ENCODE data around the gene ST8SIA4. TPM values are rescaled to one million over a fixed set of nuclear protein-coding genes. Genes with fewer than 3 reads are reported as not detected.
A peak's percentile ranks its signal among the peaks of the same experiment; 100 is the strongest.
"Not testable (repeated sequence)": the region's sequence is repeated elsewhere in the genome, so short reads cannot be mapped to it uniquely, and the experiment has no call there.

ST8SIA4 gene
- total and polyA plus RNA-seq, 3 experiments from 2014 or later, result 17.5 to 56.9 (median 53.5) TPM

- Mint-ChIP-seq H3K4me1 (peaks cover 9 to 13% (median 12%) of the 10 kb centered on the region in 3 donors), H3K36me3 (peaks cover 0 to 12% (median 0%) of the 10 kb centered on the region in 3 donors), H3K27ac (no peak overlapping the region), H3K4me3 (peak overlapping the region in 3 of 7 donors; percentile 39 to 63 (median 41)), H3K9me3 (peaks cover 0 to 4% (median 0%) of the 10 kb centered on the region in 5 donors), H3K27me3 (peaks cover 0 to 4% of the 10 kb centered on the region in 2 donors)
- no peak for DNase-seq
- ChIA-PET CTCF (interaction anchor here (0.9 kb wide), 1 partner anchor 11 kb away, joined by 4 read pairs; no protein-coding TSS in a partner anchor), POLR2A (no interaction called here)
- Histone ChIP-seq H3K27me3 (ENCODE audit: insufficient read depth, low read length, poor library complexity, severe bottlenecking) (no peaks in the 10 kb centered on the region), H3K4me1 (ENCODE audit: insufficient read depth, low read length) (no peaks in the 10 kb centered on the region), H3K4me3 (ENCODE audit: low read length) (no peak overlapping the region), H3K9me3 (ENCODE audit: low read length) (no peaks in the 10 kb centered on the region), H3K36me3 (ENCODE audit: insufficient read depth, low read length) (no peaks in the 10 kb centered on the region), H3K27ac (ENCODE audit: low read depth, low read length) (no peak overlapping the region)
Observed at GRCh38 chr5:100790170-100790665, 112.9 kb downstream of the ST8SIA4 start.

GRCh38 chr5:100789694-100790093 lies 113.4 kb downstream of the ST8SIA4 start:
- Histone ChIP-seq H3K4me1 (ENCODE audit: insufficient read depth, low read length) (no peaks in the 10 kb centered on the region), H3K9me3 (ENCODE audit: low read length) (no peaks in the 10 kb centered on the region), H3K27me3 (ENCODE audit: insufficient read depth, low read length, poor library complexity, severe bottlenecking) (no peaks in the 10 kb centered on the region), H3K36me3 (ENCODE audit: insufficient read depth, low read length) (no peaks in the 10 kb centered on the region), H3K4me3 (ENCODE audit: low read length) (no peak overlapping the region), H3K27ac (ENCODE audit: low read depth, low read length) (no peak overlapping the region)
- Mint-ChIP-seq H3K9me3 (peaks cover 0 to 2% (median 0%) of the 10 kb centered on the region in 5 donors), H3K4me3 (peak overlapping the region in 1 of 7 donors; percentile 41), H3K4me1 (peaks cover 9 to 13% (median 12%) of the 10 kb centered on the region in 3 donors), H3K36me3 (peaks cover 0 to 12% (median 0%) of the 10 kb centered on the region in 3 donors), H3K27ac (no peak overlapping the region), H3K27me3 (peaks cover 0 to 4% of the 10 kb centered on the region in 2 donors)
- ChIA-PET CTCF (interaction anchor here (0.9 kb wide), 1 partner anchor 10 kb away, joined by 4 read pairs; no protein-coding TSS in a partner anchor), POLR2A (no interaction called here)
- DNase-seq, result no peak

GRCh38 chr5:100788417-100788816 lies 114.7 kb downstream of the ST8SIA4 start:
- H3K27me3 ChIP-seq (ENCODE audit: insufficient read depth, low read length, poor library complexity, severe bottlenecking), result no peaks in the 10 kb centered on the region
- H3K27ac Mint-ChIP-seq, result no peak overlapping the region
- H3K36me3 ChIP-seq (ENCODE audit: insufficient read depth, low read length), result no peaks in the 10 kb centered on the region
- H3K9me3 Mint-ChIP-seq, result peaks cover 0 to 2% (median 0%) of the 10 kb centered on the region in 5 donors
- H3K27ac ChIP-seq (ENCODE audit: low read depth, low read length), result no peak overlapping the region
- H3K36me3 Mint-ChIP-seq, result peaks cover 0 to 12% (median 0%) of the 10 kb centered on the region in 3 donors
- no peaks in the 10 kb centered on the region for H3K9me3 ChIP-seq (ENCODE audit: low read length)
- H3K4me3 Mint-ChIP-seq, result no peak overlapping the region
- peaks cover 9 to 13% (median 12%) of the 10 kb centered on the region in 3 donors for H3K4me1 Mint-ChIP-seq
- no peak overlapping the region for H3K4me3 ChIP-seq (ENCODE audit: low read length)
- POLR2A ChIA-PET, result no interaction called here
- CTCF ChIA-PET, result no interaction called here
- DNase-seq, result no peak
- peaks cover 0 to 5% of the 10 kb centered on the region in 2 donors for H3K27me3 Mint-ChIP-seq
- no peaks in the 10 kb centered on the region for H3K4me1 ChIP-seq (ENCODE audit: insufficient read depth, low read length)

GRCh38 chr5:100787648-100788047 lies 115.4 kb downstream of the ST8SIA4 start:
- Histone ChIP-seq H3K27me3 (ENCODE audit: insufficient read depth, low read length, poor library complexity, severe bottlenecking) (no peaks in the 10 kb centered on the region), H3K27ac (ENCODE audit: low read depth, low read length) (no peak overlapping the region), H3K36me3 (ENCODE audit: insufficient read depth, low read length) (no peaks in the 10 kb centered on the region), H3K4me1 (ENCODE audit: insufficient read depth, low read length) (no peaks in the 10 kb centered on the region), H3K4me3 (ENCODE audit: low read length) (no peak overlapping the region), H3K9me3 (ENCODE audit: low read length) (no peaks in the 10 kb centered on the region)
- Mint-ChIP-seq H3K27me3 (peaks cover 0 to 5% of the 10 kb centered on the region in 2 donors), H3K4me3 (no peak overlapping the region), H3K27ac (no peak overlapping the region), H3K36me3 (peaks cover 0 to 10% (median 0%) of the 10 kb centered on the region in 3 donors), H3K4me1 (peaks cover 9 to 13% (median 12%) of the 10 kb centered on the region in 3 donors), H3K9me3 (peaks cover 0 to 2% (median 0%) of the 10 kb centered on the region in 5 donors)
- no peak for DNase-seq
- ChIA-PET POLR2A (no interaction called here), CTCF (no interaction called here)

GRCh38 chr5:100785536-100785935 lies 117.5 kb downstream of the ST8SIA4 start:
- DNase-seq; H3K27me3 ChIP-seq (ENCODE audit: insufficient read depth, low read length, poor library complexity, severe bottlenecking); H3K36me3 Mint-ChIP-seq; H3K27ac Mint-ChIP-seq; H3K27ac ChIP-seq (ENCODE audit: low read depth, low read length); POLR2A ChIA-PET; H3K9me3 Mint-ChIP-seq; H3K4me1 ChIP-seq (ENCODE audit: insufficient read depth, low read length); H3K36me3 ChIP-seq (ENCODE audit: insufficient read depth, low read length); H3K9me3 ChIP-seq (ENCODE audit: low read length); H3K4me3 Mint-ChIP-seq; CTCF ChIA-PET; H3K27me3 Mint-ChIP-seq; H3K4me3 ChIP-seq (ENCODE audit: low read length): not testable (repeated sequence)
- peaks cover 13 to 17% (median 16%) of the 10 kb centered on the region in 3 donors for H3K4me1 Mint-ChIP-seq

GRCh38 chr5:100780376-100780870 lies 122.7 kb downstream of the ST8SIA4 start:
- peaks cover 0 to 1% of the 10 kb centered on the region in 2 donors for H3K27me3 Mint-ChIP-seq
- Histone ChIP-seq H3K4me1 (ENCODE audit: insufficient read depth, low read length) (peaks cover 15% of the 10 kb centered on the region), H3K36me3 (ENCODE audit: insufficient read depth, low read length) (no peaks in the 10 kb centered on the region), H3K9me3 (ENCODE audit: low read length) (no peaks in the 10 kb centered on the region), H3K27ac (ENCODE audit: low read depth, low read length) (no peak overlapping the region), H3K27me3 (ENCODE audit: insufficient read depth, low read length, poor library complexity, severe bottlenecking) (no peaks in the 10 kb centered on the region), H3K4me3 (ENCODE audit: low read length) (peak overlapping the region; percentile 56)
- CTCF ChIA-PET, result interaction anchor here (1.1 to 3.2 kb wide), 3 partner anchors 10 to 123 kb away, joined by 3 to 13 read pairs (median 4); partner anchors contain the start of gene ST8SIA4
- peaks cover 25 to 33% (median 32%) of the 10 kb centered on the region in 3 donors for H3K4me1 Mint-ChIP-seq
- peak in 2 of 5 donors; percentile 9 to 24 for DNase-seq
- no peaks in the 10 kb centered on the region for H3K36me3 Mint-ChIP-seq
- H3K4me3 Mint-ChIP-seq, result peak overlapping the region; percentile 67 to 82 (median 79)
- H3K27ac Mint-ChIP-seq, result peak overlapping the region; percentile 11 to 96 (median 88)
- POLR2A ChIA-PET, result interaction anchor here (1.3 to 1.4 kb wide), 2 partner anchors 120 to 122 kb away, joined by 5 to 7 read pairs; no protein-coding TSS in a partner anchor
- peaks cover 0 to 2% (median 0%) of the 10 kb centered on the region in 5 donors for H3K9me3 Mint-ChIP-seq

GRCh38 chr5:100779669-100780375 lies 123.3 kb downstream of the ST8SIA4 start:
- no peaks in the 10 kb centered on the region for H3K9me3 ChIP-seq (ENCODE audit: low read length)
- peaks cover 15% of the 10 kb centered on the region for H3K4me1 ChIP-seq (ENCODE audit: insufficient read depth, low read length)
- peak overlapping the region; percentile 56 for H3K4me3 ChIP-seq (ENCODE audit: low read length)
- H3K36me3 Mint-ChIP-seq, result no peaks in the 10 kb centered on the region
- H3K27ac ChIP-seq (ENCODE audit: low read depth, low read length), result no peak overlapping the region
- peaks cover 25 to 33% (median 32%) of the 10 kb centered on the region in 3 donors for H3K4me1 Mint-ChIP-seq
- peaks cover 0 to 2% (median 0%) of the 10 kb centered on the region in 5 donors for H3K9me3 Mint-ChIP-seq
- H3K27ac Mint-ChIP-seq, result peak overlapping the region; percentile 11 to 96 (median 88)
- no peaks in the 10 kb centered on the region for H3K27me3 ChIP-seq (ENCODE audit: insufficient read depth, low read length, poor library complexity, severe bottlenecking)
- no peaks in the 10 kb centered on the region for H3K36me3 ChIP-seq (ENCODE audit: insufficient read depth, low read length)
- DNase-seq, result no peak
- CTCF ChIA-PET, result interaction anchor here (1.1 to 3.2 kb wide), 3 partner anchors 10 to 123 kb away, joined by 3 to 13 read pairs (median 4); partner anchors contain the start of gene ST8SIA4
- H3K4me3 Mint-ChIP-seq, result peak overlapping the region; percentile 67 to 82 (median 79)
- peaks cover 0 to 1% of the 10 kb centered on the region in 2 donors for H3K27me3 Mint-ChIP-seq
- POLR2A ChIA-PET, result interaction anchor here (1.3 to 1.4 kb wide), 2 partner anchors 121 to 123 kb away, joined by 5 to 7 read pairs; no protein-coding TSS in a partner anchor
